GM18858 (cell line): Measurements from ENCODE around the gene TEX264.
"Not testable (repeated sequence)": the region's sequence is repeated elsewhere in the genome, so short reads cannot be mapped to it uniquely, and the experiment has no call there.

ENCODE experiments used
- ATAC-seq: cut with Tn5 transposase; IDR thresholded peaks from one replicate; pipeline ENCODE4 v1.9.1; 2021; ENCODE audit not compliant: unreplicated experiment

The TEX264 gene

DNA sequence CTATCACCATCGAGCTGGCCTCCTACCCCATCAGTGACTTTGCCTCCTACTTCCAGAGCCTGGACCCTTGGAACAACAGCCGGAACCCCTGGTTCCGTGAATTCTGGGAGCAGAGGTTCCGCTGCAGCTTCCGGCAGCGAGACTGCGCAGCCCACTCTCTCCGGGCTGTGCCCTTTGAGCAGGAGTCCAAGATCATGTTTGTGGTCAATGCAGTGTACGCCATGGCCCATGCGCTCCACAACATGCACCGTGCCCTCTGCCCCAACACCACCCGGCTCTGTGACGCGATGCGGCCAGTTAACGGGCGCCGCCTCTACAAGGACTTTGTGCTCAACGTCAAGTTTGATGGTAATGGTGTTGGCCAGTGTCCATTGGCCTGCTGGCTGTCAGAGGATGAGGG, 41.9 kb downstream of the TEX264 start:
- no peak for ATAC-seq

GRCh38 chr3:51715231-51715976, 44.4 kb downstream of the TEX264 start:
- ATAC-seq, result no peak

GRCh38 chr3:51715977-51716294, 44.9 kb downstream of the TEX264 start:
- ATAC-seq, result no peak

DNA sequence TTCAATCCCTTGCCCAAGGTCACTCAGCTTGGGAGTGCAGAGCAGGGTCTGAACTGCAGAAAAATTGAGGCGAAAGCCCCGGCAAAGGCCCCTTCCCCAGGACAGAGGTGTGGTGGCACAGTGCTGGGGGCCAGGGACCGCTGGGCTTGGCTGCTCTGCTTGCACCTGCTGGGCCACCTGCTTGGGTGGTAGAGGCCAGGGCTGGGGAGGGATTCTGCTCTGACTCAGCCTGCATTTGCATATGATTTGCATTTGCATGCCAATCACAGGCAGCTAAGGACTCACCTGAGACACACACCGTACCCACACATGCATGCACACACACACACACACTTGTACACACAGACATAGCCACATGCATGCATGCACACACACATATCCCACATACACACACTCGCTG, 45.8 kb downstream of the TEX264 start:
- ATAC-seq, result no peak

GRCh38 chr3:51717446-51717845, 46.4 kb downstream of the TEX264 start:
- ATAC-seq, result no peak

DNA sequence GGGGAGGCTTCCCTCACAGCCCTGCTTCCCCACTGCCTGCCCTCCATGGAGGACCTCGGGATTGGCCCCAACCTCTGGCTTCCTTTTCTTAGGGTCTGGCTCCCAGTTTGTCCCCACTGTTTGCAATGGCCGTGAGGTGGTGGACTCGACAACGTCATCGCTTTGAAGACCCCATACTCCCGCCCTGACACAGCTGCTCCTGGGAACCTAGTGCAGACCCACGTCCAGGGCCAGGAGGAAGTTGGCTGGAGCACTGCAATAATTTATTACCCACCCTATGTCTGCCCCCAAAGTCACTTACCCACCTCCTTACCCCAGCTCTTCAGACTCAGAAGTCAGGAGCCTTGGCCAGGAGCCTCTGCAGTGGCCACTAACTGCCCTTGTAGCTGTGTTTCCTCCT, 46.9 kb downstream of the TEX264 start:
- ATAC-seq, result no peak

DNA sequence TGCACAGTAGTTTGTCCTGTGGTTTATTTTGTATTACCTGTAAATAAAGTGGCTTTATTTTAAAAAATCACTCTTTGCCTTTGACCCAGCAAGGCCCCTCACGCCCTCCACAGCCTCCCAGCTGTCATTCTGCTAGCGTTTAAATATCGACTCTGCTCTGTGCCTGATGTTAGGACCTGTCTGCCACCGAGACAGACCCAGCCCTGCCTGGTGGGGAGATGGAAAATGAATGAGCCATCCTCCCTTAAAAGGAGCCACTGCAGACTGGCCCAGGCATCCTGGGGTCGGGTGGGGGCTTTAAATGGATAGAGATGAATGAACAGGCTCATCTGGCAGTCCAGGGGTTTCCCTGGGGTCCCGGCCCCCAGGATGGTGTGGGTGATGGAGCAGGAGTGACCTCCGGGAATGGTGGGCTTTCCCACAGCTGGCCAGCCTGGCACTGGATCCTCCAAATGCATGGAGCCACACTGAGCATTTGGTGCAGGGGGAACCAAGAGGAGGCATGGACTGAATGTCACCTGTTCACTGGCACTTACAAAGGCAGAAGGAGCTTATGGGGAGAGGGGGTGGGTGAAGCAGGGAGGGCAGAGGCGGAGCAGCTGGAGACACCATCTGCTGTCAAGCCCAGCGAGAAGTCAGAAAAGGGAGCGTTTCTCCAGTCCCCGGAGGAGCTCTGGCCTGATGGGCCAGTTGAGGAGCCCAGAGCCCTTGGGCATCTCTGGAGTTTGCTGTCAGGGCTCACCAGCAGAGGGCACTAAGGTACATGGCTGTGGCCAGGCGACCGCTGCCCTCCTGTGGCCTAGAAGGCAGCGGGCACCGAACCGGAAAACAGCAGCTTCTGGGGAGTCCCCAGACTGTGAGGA, 47.7 kb downstream of the TEX264 start:
- no peak for ATAC-seq

DNA sequence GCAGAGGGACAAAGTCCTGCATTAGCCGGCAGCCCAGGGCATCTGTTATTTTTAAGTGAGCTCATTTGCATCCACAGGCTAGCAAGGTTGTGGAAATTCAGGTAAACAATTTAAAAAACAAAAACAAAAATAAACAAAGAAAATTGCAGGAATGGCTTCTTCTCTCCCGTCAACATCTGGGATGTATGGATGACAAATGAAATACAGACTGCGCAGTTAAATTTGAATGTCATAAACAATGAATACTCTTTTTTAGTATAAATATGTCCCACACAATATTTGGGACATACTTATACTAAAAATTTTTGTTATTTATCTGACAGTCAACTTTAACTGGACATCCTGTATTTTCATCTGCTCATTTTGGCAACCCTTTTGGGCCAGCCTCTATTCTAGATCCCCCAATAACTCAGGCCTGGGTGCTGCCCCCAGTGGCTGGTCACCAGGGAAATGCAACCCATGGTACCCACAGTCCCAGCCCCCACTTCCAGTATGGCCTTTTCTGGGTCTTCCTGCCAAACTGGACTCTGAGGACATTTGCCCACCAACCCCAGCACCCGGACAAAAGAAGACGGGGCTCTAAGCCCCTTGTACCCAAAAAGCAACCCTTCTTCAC, 48.5 kb downstream of the TEX264 start:
- no peak for ATAC-seq

GRCh38 chr3:51720292-51721061, 49.4 kb downstream of the TEX264 start:
- ATAC-seq, result no peak

GRCh38 chr3:51721062-51721745, 50.2 kb downstream of the TEX264 start:
- no peak for ATAC-seq

- no peak for ATAC-seq
These were observed 51.3 kb downstream of the TEX264 start for GRCh38 chr3:51722362-51722761.

DNA sequence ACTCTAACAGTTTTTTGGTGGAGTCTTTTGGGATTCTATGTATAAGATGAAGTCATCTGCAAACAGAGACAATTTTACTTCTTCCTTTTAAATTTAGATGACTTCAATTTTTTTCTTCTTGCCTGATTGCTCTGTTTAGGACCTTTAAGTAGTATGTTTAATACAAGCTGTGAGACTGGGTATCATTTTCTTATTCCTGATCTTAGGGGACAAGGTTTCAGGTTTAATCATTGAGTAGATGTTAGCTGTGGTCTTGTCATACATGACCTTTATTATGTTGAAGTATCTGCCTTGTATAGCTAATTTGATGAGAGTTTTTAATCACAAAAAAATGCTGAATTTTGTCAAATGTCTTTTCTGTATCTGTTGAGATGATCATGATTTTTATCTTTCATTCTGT, 56.4 kb downstream of the TEX264 start:
- ATAC-seq, result no peak

DNA sequence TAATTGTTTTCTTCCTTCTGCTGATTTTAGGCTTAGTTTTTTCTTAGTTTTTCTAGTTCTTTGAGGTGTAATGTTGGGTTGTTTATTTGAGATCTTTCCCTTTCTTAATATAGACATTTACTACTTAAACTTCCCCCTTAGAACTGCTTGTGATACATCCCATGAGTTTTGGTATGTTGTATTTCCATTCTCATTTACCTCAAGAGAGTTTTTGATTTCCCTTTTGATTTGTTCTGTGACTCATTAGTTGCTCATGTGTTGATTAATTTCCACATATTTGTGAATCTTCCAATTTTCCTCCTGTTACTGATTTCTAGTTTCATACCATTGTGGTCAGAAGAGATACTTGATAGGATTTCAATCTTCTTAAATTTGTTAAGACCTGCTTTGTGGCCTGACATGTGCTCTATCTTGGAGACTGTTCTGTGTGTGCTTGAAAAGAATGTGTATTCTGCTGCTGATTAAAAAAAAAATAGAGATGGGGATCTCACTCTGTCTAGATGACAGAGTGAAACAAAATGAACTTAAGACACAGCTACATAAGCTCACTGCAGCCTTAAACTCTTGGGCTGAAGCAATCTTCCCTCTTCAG, 58.1 kb downstream of the TEX264 start:
- ATAC-seq, result no peak

DNA sequence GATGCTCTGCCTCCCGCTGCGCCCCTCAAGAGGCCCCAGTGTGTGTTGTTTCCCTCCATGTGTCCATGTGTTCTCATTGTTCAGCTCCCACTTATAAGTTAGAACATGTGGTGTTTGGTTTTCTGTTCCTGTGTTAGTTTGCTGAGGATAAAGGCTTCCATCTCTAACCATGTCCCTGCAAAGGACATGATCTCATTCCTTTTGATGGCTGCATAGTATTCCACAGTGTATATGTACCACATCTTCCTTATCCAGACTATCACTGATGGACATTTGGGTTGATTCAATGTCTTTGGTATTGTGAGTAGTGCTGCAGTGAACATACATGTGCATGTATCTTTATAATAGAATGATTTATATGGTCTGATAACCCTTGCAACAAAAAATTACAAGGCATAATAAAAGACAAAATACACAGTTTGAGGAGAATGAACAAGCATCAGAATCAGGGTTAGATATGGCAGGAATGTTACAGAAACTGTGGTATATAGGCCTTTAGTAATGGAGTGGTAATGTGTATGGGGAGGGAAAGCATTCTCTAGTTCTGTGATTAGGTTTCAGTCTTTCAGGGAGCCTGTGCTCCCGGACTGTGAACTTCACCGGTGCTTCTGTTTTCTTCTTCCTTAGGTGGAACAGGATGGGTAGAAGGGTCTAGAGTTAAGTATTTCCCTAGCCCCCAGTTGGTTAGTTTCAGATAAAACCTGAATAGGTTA, 63.0 kb downstream of the TEX264 start:
- ATAC-seq, result no peak

DNA sequence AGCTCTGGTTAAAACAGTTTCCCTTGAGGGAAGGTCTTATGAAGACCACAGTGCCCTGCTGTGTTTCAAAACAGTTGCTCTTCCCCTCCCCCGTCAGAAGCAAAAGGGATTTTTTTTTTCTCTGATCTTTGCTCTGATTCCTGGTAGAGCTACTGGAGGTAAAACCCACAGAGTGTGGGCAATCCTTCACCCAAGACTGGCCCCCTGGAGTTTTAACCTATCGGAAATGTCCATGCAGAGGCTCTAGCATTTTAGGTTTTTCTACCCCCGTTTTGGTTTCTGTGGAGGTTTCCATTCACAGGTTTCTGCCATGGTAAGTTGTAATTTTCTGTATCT, 63.5 kb downstream of the TEX264 start:
- ATAC-seq, result no peak

GRCh38 chr3:51735039-51735438, 64.0 kb downstream of the TEX264 start:
- no peak for ATAC-seq

DNA sequence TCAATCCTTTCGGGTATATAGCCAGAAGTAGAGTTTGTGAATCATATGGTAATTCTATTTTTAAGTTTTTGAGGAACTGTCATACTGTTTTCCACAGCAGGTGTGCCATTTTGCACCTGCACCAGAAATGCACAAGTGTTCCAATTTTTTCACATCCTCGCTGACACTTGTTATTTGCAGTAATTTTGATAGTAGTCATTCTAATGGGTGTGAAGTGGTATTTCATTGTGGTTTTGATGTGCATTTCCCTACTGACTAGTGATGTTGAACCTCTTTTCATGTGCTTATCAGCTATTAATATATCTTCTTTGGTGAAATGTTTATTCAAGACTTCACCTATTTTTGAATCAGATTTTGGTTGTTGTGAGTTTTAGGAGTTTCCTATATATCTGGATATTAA, 64.9 kb downstream of the TEX264 start:
- ATAC-seq, result no peak

DNA sequence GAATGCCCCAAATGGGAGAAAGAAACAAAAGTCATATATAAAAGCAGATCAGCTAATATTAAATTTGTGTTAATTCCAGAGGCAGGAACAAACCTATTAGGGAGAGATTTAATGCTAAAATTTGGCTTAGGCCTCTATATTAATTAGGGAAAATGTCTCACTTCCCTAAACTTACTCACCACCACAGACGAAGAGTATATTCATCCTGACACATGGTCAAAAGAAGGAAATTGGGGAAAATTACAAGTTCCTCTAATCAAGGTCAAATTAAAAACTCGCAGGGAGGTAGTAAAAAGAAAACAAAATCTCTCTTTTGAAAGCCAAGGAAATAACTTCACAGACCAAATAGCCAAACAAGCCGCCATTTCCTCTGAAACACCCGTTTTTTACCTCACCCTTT, 68.1 kb downstream of the TEX264 start:
- no peak for ATAC-seq

GRCh38 chr3:51742320-51742719, 71.3 kb downstream of the TEX264 start:
- ATAC-seq, result not testable (repeated sequence)

- ATAC-seq, result not testable (repeated sequence)
These were observed 71.9 kb downstream of the TEX264 start for GRCh38 chr3:51742978-51743377.
